Measurements from ENCODE around the gene TNNI3. TPM values are rescaled to one million over a fixed set of nuclear protein-coding genes. Genes with fewer than 3 reads are reported as not detected.

TNNI3 gene
- total and polyA plus RNA-seq, 9 of the 15 experiments (the other 6 are each of a cell fraction or from before 2014, with no cell fraction given) = 4.7 to 158 (median 42.0) TPM

DNA sequence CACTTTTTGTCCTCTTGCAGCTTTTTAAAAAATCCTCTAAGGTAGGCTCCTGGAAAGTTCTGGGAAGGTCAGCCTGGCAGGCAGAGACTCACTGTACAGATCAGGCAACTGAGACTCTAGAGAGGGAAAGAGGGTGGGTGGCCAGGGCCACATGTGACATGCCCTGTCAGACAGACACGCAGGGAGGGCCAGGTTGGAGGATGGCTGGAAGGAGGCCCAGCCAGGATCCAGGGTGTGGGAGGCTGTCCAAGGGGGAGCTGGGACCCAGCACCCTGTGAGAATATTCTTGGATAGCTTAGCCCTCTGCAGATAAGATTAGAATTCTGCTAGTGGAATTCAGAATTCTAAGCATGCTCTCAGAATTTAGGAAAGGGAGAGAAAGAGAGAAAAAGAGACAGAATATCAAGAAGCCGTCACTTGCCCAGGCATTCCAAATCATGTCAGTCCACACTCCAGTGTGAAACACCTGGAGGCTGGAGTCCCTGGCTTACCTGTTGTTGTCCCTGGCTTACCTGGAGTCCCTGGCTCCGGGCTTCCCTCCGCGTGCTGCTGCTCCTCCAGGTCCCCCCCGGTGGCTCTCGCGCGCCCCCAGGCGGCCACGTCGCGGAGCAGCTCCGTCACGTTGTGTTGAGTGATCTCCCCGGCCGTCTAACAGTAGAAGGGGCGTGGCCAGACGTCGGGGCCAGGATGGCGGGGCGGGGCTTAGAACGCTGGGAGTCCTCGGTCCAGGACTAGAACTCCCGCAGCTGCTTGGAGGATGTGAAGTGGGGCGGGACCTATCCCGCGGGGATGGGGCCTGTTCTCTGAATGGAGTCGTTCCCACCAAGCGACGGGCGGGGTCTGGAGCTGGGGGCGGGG, 2.8 kb upstream of the TNNI3 start (continued):
- TF ChIP-seq YY1 (IDR thresholded peaks at IDR 0.05; ENCODE audit: borderline replicate concordance in 1 of 3, control insufficient read depth in 1 of 3, extremely low read depth in 1 of 3, insufficient read depth in 3 of 3, insufficient read length in 1 of 3, insufficient replicate concordance in 2 of 3, low read depth in 1 of 3, low read length in 2 of 3) (peak in 2 of 3 experiments; percentile 35 to 73), SMC3 (conservative IDR thresholded peaks at IDR 0.05; ENCODE audit: insufficient read depth, low read depth, low read length) (peak; percentile 91), ZNF143 (CRISPR knock-in tag; IDR thresholded peaks at IDR 0.05) (no peak), MYC (IDR thresholded peaks at IDR 0.05; ENCODE audit: low read depth, low read length) (peak; percentile 96), MYC (CRISPR knock-in tag; IDR thresholded peaks at IDR 0.05; ENCODE audit: borderline replicate concordance, low read depth) (no peak), POLR2AphosphoS2 (IDR thresholded peaks at IDR 0.05; ENCODE audit: low read length) (no peak), NFIC (IDR thresholded peaks at IDR 0.05) (peak; percentile 90), MXI1 (IDR thresholded peaks at IDR 0.05; ENCODE audit: low read depth, low read length) (0 out of 2 replicates have a peak, but pooled peaks have one; percentile 43), ZNF24 (IDR thresholded peaks at IDR 0.05) (no peak; the same call in 1 of the 2 replicates), ZNF699 (CRISPR knock-in tag; IDR thresholded peaks at IDR 0.05; ENCODE audit: insufficient replicate concordance) (no peak), JUN (IDR thresholded peaks at IDR 0.05; ENCODE audit: borderline replicate concordance, low read depth, low read length) (peak; percentile 46; the same call in 1 of the 2 replicates), JUN (CRISPR knock-in tag; IDR thresholded peaks at IDR 0.05; ENCODE audit: borderline replicate concordance) (no peak), ZFP1 (CRISPR knock-in tag; IDR thresholded peaks at IDR 0.05) (no peak), CXXC5 (CRISPR knock-in tag; IDR thresholded peaks at IDR 0.05) (peak; percentile 89), ZFX (CRISPR knock-in tag; IDR thresholded peaks at IDR 0.05) (no peak), SOX6 (IDR thresholded peaks at IDR 0.05) (peak; percentile 60), FOXK2 (conservative IDR thresholded peaks at IDR 0.05 in 1 of 2, IDR thresholded peaks at IDR 0.05 in 1 of 2; ENCODE audit: low read depth in 2 of 2) (peak; percentile 19 to 69; a peak in 1 of 4 replicates)
- TF ChIP-seq, protein P1, sequence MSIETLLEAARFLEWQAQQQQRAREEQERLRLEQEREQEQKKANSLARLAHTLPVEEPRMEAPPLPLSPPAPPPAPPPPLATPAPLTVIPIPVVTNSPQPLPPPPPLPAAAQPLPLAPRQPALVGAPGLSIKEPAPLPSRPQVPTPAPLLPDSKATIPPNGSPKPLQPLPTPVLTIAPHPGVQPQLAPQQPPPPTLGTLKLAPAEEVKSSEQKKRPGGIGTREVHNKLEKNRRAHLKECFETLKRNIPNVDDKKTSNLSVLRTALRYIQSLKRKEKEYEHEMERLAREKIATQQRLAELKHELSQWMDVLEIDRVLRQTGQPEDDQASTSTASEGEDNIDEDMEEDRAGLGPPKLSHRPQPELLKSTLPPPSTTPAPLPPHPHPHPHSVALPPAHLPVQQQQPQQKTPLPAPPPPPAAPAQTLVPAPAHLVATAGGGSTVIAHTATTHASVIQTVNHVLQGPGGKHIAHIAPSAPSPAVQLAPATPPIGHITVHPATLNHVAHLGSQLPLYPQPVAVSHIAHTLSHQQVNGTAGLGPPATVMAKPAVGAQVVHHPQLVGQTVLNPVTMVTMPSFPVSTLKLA (conservative IDR thresholded peaks at IDR 0.05) = peak; percentile 94 to 96
- TF ChIP-seq, protein P2, sequence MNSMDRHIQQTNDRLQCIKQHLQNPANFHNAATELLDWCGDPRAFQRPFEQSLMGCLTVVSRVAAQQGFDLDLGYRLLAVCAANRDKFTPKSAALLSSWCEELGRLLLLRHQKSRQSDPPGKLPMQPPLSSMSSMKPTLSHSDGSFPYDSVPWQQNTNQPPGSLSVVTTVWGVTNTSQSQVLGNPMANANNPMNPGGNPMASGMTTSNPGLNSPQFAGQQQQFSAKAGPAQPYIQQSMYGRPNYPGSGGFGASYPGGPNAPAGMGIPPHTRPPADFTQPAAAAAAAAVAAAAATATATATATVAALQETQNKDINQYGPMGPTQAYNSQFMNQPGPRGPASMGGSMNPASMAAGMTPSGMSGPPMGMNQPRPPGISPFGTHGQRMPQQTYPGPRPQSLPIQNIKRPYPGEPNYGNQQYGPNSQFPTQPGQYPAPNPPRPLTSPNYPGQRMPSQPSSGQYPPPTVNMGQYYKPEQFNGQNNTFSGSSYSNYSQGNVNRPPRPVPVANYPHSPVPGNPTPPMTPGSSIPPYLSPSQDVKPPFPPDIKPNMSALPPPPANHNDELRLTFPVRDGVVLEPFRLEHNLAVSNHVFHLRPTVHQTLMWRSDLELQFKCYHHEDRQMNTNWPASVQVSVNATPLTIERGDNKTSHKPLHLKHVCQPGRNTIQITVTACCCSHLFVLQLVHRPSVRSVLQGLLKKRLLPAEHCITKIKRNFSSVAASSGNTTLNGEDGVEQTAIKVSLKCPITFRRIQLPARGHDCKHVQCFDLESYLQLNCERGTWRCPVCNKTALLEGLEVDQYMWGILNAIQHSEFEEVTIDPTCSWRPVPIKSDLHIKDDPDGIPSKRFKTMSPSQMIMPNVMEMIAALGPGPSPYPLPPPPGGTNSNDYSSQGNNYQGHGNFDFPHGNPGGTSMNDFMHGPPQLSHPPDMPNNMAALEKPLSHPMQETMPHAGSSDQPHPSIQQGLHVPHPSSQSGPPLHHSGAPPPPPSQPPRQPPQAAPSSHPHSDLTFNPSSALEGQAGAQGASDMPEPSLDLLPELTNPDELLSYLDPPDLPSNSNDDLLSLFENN (IDR thresholded peaks at IDR 0.05; ENCODE audit: low read depth in 2 of 2, low read length in 2 of 2) = 0 out of 4 replicates have a peak, but pooled peaks of 1 of the 2 experiments have one; percentile 13
